Endometrial microvascular endothelial cells (primary cell): Measurements from ENCODE around the gene GGNBP2. TPM values are rescaled to one million over a fixed set of nuclear protein-coding genes. Genes with fewer than 3 reads are reported as not detected.

Experiments
- in situ Hi-C: cut with HindIII; loops from 2 replicates; pipeline ENCODE4 v1.10.0; 2017; ENCODE audit warnings: low sequenced_read_pairs, low pct_unique_long_range_greater_than_20kb; ENCODE audit errors: inconsistent ontology term
- total RNA-seq: library from RNA; depleted of rRNA; stranded (reverse); fragments of >200 nt; gene quantifications from one replicate; pipeline ENCODE4 v1.2.3, GENCODE V29; 2015; ENCODE audit errors: inconsistent ontology term

Gene GGNBP2
- total RNA-seq, 1 donor from 2014 or later = 19.8 TPM

DNA sequence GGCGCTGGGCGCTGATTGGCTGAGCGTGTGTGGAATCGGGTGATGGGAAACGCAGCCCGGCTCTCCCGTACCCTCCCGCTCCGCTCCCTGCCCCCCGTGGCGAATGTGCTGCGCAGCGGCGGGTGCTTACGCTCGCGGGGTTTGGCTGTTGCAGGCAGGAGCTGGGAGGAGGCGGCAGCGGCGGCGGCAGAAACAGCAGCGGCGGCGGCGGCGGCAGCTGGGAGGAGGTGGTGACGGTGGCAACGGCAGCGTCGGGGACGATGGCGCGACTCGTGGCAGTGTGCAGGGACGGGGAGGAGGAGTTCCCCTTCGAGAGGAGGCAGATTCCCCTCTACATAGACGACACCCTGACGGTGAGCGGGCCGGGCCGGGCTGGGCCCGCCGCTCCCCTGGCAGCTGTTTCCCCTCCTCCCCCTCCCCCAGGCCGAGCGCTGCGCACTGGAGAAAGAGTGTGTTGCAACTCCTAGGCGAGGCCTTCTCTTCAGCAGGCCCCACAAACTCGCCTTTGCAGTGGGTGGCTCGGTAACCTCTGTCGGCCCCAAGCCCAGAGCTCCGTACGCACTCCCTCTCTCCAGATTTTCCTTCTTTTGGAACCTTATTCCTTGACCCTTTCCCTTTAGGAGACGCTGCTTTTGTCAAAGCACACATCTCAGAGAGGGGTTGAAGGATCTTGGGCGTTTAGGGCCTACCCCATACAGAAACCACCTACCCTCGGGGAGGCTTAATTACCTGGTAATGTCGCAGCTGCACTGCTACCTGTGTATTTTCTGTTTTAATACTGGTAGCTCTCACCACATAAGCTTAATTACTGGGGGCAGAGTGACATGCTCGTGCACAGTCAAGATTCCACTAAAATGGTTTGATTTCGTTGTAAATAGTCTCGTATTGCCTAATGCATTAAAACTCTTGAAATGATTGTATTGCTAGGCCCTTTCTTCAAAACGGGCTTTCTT lies 1.0 kb downstream of the GGNBP2 start:
- in situ Hi-C loops = no loop called here

DNA sequence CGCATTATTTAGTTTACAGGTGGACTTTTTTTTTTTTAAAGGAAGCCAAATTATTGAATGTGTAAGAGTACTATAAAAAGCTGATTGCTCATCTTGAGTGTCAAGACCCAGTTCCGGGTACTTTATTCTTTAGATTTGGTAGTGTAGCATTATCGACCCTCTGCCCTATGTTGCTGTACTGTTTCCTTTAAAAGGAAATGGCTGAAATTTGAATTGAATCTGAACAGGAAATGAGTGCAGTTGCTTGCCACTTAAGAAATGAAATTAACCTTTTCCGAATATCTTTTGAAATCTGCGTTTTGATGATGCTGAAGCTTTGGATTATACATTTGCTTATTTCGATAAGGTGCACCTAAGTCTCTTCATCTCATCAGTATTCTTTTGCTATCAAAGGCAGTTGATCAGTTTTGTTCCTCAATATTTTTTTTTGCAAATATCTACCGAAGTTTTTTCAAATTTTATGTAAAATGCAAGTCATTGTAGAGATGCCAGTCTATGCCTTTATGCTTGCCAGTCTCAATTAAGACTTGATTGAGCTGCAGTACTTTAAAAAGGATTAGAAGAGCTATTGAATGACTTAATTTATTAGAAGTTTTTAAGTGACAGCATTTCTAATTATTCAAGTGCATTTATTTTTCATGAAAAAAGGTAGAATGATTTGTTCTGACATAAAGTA lies 1.8 kb downstream of the GGNBP2 start:
- in situ Hi-C loops = no loop called here

DNA sequence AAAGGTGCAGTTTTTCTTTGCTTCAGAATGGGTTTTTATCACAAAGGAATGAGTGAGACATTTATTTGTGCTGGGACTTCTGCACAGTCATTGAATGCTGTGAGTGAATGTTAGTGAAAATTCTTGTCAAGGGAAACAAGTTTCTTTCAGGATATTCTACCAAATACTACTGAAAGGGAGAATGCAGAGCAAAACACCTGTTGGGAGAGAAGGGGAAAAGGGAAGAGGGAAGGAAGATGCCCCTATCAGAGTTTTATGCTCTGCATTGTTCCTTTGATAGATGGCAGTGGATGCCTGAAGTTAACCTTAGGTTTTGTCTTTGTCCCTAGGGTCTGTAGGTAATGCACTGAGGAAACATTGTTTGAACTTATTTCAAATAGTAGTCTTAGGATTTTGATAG lies 3.1 kb downstream of the GGNBP2 start:
- in situ Hi-C loops = no loop called here

DNA sequence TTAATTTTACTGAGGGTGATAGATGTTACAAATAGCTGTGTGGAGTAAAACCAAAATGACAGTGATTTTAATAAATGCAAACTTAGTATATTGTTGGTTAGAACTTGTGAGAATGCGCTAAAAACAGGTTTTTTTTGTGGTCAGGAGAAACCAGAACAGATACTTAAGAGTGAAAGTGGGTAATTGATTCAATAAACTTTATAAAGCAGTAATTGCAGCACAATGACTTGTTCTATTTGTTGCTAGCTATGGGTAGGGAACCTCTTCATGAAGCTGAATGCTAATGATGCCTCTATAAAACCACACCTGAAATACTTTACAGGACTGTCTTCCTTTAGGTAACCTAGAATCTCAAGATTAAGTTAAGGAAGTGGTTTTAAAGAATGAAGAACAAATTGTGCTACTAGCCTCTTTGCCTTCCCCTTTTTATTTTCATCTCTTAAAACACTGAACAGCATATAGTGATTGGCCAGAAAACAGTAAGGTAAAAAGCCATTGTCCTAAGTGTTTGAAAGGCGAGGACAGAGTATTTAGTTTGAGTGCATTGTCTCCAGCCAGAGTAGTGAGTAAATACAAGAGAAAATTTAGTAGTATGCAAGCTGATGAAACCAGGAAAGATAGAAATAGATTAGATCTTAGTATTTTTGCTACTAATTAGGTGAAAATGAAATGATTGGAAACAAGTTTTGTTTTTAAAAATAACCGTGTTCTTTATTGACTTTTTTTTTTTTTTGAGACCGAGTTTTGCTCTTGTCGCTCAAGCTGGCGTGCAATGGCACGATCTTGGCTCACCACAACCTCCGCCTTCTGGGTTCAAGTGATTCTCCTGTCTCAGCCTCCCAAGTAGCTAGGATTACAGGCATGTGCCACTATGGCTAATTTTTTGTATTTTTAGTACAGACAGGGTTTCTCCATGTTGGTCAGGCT lies 6.0 kb downstream of the GGNBP2 start:
- in situ Hi-C loops = no loop called here

DNA sequence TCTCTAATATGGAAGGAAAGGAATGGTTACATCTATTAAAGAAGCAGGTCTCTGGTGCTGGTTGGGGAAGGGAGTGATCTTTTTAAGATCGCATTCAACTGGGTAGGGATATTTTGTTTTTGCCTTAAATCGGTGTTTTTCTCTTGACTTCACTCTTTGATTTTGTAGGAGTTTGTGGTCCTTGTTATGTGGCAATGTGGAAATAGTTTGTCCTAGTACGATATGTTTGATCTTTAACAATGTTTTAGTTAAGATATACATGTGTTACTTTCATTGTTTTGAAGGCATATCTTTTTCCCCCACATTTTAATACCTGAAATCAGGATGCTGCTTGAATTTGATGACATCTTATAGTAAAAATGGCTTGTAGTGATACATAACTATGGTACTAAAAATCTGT lies 8.7 kb downstream of the GGNBP2 start:
- in situ Hi-C loops = no loop called here

DNA sequence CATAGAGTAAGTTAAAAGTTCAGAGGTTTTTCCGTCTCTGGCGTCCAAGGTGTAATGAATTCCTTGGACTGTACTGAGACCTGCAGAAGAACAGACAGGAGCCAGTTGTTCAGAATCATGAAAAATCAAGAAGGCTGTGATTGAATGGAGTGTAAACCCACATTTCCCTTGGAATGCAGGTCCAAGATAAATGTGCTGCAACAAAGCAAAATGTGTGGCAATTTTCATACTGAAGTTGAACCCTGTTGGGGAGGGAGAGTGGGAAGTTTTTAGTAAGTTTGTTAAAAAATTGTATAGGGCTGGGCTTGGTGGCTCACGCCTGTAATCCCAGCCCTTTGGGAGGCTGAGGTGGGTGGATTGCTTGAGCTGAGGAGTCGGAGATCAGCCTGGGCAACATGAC lies 21.4 kb downstream of the GGNBP2 start:
- in situ Hi-C loops = no loop called here

DNA sequence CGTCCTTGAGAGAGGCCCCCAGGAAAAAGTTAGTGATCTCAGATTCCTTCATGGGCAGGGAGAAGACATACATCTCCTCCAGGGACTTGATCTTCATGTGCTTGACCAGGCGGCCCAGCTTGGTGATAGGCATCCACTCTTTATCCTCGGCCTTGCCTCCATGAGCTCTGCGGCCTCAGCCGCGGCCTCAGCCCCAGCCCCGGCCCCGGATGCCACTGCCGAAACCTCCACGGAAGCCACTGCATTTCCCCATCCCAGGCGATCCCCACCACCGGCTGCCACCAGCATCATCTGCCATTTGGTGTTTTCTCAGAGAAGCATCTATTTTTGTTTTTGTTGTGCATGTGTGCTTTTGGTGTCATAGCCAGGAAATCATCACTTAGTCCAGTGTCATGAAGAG lies 30.3 kb downstream of the GGNBP2 start:
- in situ Hi-C loops = no loop called here

DNA sequence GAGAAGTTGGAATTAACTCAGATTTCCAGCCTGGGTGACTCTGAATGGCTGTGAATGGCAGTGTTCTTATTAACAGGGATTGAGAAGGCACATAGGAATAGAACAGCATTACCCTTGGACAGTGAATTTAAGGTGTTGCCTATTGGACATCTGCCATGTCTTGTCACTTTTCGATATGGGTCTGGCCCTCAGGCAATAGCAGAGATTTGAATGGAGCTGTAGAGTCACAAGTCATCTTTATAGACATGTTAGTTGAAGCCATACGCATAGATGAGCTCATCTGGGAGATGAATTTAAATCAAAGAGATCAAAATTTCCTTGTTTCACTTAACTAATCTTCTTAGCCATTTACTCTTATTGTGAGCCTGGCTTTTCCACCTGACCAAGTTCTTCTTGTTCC lies 32.1 kb downstream of the GGNBP2 start:
- in situ Hi-C loops = no loop called here

DNA sequence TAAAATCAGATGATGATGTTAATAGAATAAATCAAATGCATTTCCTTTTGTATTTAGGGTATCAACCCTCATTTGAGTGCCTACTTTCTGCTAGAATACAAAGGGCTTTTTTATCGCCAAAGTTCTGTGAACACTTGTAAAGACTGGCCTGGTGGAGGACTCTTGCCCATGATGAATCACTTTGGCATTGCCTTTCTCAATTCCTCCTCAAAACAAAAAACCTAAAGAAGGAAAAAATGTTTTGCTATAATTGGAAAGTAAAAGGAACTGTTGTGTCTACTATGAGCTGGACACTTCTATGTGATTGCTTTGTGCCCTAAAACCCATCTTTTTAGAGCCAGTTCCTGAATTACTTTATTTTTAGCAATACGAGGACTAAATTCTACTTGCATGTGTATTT lies 34.0 kb downstream of the GGNBP2 start:
- in situ Hi-C loops = no loop called here

DNA sequence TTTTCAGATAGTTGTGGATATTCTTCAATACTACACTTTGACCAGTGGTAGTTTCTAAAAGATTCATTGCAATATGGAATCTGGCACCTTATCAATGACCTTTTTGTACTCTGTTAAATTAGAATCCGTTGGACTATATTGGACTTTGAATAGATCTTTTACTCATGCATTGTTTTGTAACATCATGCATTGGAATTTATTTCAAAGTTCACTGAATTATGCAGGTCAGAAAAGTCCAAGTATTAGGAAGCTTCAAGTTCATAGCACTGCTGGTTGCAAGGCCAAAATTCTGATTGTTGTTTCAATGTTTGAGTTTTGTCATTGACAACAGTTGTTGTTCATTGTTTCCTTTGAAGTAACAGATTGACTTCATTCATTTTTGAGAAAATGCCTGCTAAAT lies 39.1 kb downstream of the GGNBP2 start:
- in situ Hi-C loops = no loop called here

DNA sequence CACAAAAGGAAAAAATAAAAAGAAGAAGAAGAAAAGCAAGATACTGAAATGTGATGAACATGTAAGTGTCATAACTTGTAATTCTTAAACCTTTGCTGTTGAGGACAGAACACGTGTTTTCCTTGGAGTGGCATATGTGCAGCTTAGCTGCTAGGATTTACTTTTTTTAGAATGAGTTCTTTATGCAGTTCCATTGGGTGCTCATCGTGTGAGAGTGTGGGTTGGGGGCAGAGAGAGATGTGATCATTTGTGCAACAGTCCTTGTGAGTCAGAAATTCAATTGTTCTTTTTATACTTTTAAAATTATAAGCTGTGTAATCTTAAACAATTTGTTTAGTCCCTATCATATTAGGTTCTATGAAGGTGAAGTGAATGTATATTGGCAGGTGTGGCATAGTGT lies 41.4 kb downstream of the GGNBP2 start:
- in situ Hi-C loops = no loop called here

DNA sequence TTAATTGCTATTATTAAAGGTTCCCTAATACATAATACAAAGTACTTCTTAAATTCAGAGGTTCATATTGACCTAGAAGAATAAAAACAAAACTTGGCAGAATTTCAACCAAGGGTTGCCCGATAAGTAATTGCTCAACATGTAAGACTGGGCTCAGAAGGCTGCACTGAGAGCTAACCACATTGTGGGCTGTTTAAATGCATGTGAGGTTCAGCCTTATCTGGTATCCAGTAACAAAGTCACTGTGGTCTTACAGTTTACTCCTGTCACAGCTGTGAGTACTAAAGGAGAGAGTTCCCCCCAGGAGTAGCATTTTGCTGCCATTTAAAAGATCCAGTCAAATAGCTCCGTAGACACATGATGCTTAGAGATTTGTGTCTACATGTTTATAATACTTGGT lies 45.4 kb downstream of the GGNBP2 start:
- in situ Hi-C loops = no loop called here

DNA sequence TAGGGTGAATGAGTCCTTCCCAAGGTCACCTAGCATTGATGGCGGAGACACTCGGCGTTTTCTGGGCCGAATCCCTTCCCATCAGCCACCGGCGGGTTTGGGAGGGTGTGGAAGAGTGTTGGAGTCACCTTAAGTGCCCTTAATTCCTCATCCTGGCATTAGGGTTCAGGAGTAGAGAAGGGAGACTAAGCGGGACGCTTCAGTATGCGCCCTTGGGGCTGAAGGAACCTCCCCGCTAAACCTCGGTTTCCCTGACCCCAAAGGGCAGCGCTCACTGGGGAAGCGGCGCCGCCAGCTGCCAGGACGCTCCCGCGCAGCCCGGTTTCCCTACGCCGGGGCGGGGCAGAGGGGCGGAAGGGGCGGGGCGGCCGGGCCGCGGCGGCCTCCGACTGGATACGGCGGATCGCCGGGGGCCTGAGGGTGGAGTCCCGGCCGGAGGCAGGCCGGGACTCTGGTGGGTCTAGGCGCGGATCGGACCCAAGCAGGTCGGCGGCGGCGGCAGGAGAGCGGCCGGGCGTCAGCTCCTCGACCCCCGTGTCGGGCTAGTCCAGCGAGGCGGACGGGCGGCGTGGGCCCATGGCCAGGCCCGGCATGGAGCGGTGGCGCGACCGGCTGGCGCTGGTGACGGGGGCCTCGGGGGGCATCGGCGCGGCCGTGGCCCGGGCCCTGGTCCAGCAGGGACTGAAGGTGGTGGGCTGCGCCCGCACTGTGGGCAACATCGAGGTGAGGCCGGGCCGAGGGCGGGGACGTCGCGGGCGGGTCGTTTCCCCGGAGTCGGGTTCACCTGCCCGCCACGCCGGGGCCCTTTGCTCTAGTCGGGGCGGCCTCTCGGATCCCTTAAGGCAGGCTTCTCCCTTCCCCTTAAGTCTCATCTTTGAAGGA lies 47.0 kb downstream of the GGNBP2 start, which contains the start of gene DHRS11:
Gene DHRS11, plus strand, starts transcription at position 446 of the 882 bp plus-strand sequence. Its CDS starts 131 bp downstream, at position 577.
- in situ Hi-C loops = no loop called here

DNA sequence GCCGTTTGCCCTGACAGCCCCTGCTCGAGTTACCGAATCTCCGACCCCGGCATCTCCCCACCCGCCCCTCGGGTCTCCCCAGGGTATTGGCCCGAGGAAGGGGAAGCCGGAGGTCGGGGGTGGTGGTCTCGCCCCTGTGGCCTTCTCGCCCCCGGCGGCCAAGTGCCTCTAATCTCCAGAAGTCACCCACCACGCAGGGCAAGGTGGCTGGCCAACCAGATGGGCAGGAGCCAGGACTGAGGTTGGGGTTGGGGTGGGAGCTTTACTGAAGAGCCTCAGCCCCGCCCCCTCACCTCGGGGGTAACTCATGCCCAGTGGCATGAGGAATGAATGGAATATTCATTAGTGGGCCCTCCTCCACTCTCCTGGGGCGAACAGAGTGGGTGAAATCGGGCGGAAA lies 47.6 kb downstream of the GGNBP2 start:
- in situ Hi-C loops = no loop called here

DNA sequence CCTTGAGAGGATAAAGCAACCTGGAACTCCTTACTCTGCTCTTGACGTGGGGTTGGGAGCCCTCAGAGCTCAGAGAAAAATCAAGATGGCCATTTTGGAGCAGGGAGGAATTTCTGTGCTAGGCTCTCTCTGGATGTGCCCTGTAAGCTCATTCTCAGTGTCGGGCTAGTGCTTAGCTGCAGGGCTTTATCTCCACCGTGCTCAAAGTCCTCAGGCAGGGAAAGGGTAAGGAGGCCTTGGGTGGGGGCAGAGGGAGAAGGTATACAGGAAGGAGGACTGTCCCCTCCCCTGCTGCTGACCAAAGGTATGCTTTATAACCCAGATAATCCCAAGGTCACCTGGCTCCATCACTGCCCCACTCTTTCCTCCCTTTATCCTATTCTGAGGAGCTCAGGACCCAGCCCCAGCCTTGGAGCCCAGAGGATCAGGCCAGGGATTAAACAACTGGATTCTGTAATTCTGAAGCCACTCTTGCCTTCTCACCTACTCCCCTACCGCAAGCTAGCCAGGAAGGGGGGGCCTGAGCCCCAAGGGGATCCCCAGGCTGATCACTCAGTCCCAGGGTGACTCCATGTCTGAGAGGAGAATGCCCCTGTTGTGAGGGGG lies 48.1 kb downstream of the GGNBP2 start:
- in situ Hi-C loops = no loop called here

DNA sequence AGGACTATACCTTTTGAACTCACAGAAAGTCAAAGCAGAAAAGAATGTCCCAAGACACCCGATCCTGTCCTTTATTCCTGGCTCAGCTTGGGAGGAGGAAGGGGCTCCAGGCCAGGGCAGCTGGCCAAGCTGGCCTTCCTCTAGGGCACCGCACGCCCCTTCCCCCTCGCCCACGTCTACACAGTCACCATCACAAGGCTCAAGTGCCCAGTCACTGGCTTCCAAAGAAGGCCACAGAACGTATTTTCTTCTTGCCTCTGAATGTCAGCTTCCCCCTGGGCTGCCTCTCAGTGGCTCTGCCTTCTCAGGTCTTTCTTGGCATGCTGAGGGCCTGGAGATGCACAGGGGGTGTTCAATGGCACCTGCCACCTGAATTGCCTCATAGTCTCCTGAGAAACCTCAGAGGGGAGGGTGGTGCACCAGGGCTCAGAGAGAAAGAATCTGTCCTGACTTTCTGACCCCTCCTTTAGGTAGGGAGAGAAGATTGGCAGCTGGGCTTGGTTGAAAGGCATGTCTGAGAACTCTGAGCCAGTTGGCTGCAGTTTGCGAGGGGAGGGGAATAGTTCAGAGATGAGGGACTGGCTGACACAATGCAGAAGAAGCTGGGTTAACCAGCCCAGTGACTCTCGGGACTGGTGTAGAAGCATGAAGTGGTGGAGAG lies 49.1 kb downstream of the GGNBP2 start:
- in situ Hi-C loops = no loop called here

DNA sequence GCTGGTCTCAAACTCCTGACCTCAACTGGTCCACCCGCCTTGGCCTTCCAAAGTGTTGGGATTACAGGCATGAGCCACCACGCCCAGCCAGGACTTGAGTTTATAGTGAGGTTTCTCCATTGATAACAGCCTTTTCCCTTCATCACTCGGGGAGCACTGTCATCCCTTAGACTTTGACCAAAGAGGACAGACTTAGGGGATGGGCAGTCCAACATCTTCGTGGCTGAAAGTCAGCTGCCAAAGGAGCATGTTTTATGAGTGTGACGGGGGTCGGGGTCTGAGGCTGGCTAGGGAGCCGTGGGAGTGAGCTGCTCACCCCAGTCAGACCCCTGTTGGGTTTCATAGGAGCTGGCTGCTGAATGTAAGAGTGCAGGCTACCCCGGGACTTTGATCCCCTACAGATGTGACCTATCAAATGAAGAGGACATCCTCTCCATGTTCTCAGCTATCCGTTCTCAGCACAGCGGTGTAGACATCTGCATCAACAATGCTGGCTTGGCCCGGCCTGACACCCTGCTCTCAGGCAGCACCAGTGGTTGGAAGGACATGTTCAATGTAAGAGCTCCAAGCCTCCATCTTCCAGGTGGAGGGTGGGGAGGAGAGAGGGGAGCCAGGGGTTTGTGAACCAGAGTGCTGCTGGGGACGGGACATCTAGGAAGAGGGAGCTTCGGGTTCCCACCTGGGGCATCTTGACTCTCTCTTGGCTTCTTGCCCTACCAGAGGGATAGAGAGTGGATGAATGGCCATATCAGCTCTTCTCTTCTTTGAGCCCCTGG lies 50.1 kb downstream of the GGNBP2 start:
- in situ Hi-C loops = no loop called here
